Measurements from ENCODE around the gene BARX2.

Gene BARX2

GRCh38 chr11:129484068-129484467 lies 108.4 kb downstream of the BARX2 start:
- no peak for DNase-seq (ENCODE audit: extremely low read depth, low read depth)
- no peak for TF ChIP-seq CTCF (IDR thresholded peaks at IDR 0.05; ENCODE audit: low read depth, low read length)

- no peak for DNase-seq (ENCODE audit: extremely low read depth, low read depth)
- TF ChIP-seq CTCF (IDR thresholded peaks at IDR 0.05; ENCODE audit: low read depth, low read length) = no peak
Observed at GRCh38 chr11:129489249-129489648, 113.6 kb downstream of the BARX2 start.

GRCh38 chr11:129490004-129490403 lies 114.4 kb downstream of the BARX2 start:
- TF ChIP-seq CTCF (IDR thresholded peaks at IDR 0.05; ENCODE audit: low read depth, low read length) = no peak
- DNase-seq (ENCODE audit: extremely low read depth, low read depth) = no peak

- TF ChIP-seq CTCF (IDR thresholded peaks at IDR 0.05; ENCODE audit: low read depth, low read length) = no peak
- no peak for DNase-seq (ENCODE audit: extremely low read depth, low read depth)
Observed at GRCh38 chr11:129493746-129494145, 118.1 kb downstream of the BARX2 start.
